ENCODE data around the gene KRT24.

DNA sequence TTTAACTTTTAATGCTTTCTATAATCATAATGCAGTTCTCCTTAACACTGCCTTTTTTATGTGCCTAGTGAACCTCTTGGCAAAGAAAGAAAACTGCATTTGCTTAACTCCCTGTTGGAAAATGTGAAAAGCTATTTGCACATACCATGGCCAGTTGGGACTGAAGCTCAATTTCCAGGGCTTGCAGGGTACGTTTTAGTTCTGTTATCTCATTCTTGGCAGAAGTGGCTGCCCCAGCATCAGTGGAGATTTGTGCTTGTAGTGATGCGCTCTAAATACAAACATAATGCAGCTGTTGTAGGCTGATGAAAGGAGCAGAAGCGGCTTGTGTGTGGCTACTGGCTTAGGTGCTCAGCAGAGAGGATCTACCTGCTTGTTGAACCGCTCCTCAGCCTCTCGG lies 3.7 kb downstream of the KRT24 start:
- TF ChIP-seq EZH2 (IDR thresholded peaks at IDR 0.05; ENCODE audit: borderline replicate concordance, low read depth, low read length, severe bottlenecking), result no peak
- TF ChIP-seq, protein P1, sequence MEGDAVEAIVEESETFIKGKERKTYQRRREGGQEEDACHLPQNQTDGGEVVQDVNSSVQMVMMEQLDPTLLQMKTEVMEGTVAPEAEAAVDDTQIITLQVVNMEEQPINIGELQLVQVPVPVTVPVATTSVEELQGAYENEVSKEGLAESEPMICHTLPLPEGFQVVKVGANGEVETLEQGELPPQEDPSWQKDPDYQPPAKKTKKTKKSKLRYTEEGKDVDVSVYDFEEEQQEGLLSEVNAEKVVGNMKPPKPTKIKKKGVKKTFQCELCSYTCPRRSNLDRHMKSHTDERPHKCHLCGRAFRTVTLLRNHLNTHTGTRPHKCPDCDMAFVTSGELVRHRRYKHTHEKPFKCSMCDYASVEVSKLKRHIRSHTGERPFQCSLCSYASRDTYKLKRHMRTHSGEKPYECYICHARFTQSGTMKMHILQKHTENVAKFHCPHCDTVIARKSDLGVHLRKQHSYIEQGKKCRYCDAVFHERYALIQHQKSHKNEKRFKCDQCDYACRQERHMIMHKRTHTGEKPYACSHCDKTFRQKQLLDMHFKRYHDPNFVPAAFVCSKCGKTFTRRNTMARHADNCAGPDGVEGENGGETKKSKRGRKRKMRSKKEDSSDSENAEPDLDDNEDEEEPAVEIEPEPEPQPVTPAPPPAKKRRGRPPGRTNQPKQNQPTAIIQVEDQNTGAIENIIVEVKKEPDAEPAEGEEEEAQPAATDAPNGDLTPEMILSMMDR (IDR thresholded peaks at IDR 0.05; ENCODE audit: extremely low read depth in 1 of 2, insufficient read depth in 1 of 2, low read depth in 1 of 2, low read length in 2 of 2), result no peak
- no peak for TF ChIP-seq MYC (IDR thresholded peaks at IDR 0.05; ENCODE audit: low read depth, low read length)
- TF ChIP-seq, protein P2, sequence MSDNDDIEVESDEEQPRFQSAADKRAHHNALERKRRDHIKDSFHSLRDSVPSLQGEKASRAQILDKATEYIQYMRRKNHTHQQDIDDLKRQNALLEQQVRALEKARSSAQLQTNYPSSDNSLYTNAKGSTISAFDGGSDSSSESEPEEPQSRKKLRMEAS (IDR thresholded peaks at IDR 0.05; ENCODE audit: insufficient read depth, insufficient read length), result no peak
- no peak for TF ChIP-seq POLR2A (IDR thresholded peaks at IDR 0.05; ENCODE audit: low read depth, low read length)

Data from endothelial cell of umbilical vein (primary cell).